ENCODE measurements around the gene MED28. TPM values are rescaled to one million over a fixed set of nuclear protein-coding genes. Genes with fewer than 3 reads are reported as not detected.
A peak's percentile ranks its signal among the peaks of the same experiment; 100 is the strongest.

The MED28 gene
- total RNA-seq, result 81.5 and 83.8 TPM in 2 replicates
- 47.0 TPM for total RNA-seq (2013)
- 11.5 and 11.8 TPM in 2 replicates for polyA plus RNA-seq
- 17.8 and 20.5 TPM in 2 replicates for polyA minus RNA-seq

DNA sequence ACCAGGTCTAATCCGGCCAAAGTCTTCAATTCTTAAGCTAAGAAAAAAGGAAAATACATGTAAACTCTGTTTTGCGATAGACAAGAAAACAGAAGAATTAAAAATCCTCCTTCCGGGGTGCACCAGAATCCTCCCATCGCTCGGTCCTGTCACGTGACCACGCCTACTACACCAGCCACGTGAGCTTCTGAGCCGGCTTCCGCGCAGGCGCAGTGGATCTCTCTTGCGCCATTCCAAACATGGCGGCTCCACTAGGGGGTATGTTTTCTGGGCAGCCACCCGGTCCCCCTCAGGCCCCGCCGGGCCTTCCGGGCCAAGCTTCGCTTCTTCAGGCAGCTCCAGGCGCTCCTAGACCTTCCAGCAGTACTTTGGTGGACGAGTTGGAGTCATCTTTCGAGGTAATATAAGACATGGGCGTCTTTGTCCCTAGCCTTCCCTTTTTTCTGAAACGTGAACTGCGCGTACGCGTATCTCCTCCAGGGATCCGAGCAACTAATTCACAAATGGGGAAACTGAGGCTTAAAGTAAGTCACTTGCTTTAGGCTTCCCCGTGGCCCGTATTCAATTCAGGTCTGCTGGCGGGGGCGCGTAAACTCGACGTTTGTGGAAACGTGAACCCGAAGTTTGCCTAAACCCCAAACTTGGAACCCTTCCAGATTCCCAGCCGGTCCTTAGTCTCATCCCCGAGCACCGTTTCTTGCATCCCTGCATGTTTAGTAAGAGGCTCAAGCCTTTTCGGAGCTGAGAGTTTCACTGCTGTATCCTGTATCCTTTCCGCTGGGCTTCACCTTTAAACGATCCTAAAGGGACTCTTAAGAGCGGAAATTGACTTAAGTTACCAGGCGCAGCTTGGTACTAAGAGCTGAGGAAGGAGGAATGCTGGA lies at the start of gene MED28:
TSS of gene MED28 (plus strand) at position 226 of the 884 bp plus-strand sequence. CDS start at position 240, 14 bp downstream.
- WGBS (ENCODE audit: insufficient coverage), result under 1% methylated on average over 45 of the region's 46 CpGs
- Histone ChIP-seq H3K4me1 (ENCODE audit: control insufficient read depth in 2 of 2, insufficient read depth in 2 of 2, low read length in 2 of 2) (peaks cover 16 to 35% of the 10 kb centered on the region in 2 donors), H4K20me1 (ENCODE audit: control insufficient read depth, insufficient read depth, low read length, poor library complexity, severe bottlenecking) (peaks cover 40% of the 10 kb centered on the region), H3K27ac (ENCODE audit: low read length in 2 of 2) (peak within 1 kb of the TSS; percentile 79 to 94), H2AFZ (ENCODE audit: insufficient read depth, low read depth, low read length, poor library complexity, severe bottlenecking) (peak within 1 kb of the TSS; percentile 75), H3K36me3 (replicated peaks in 1 of 2; ENCODE audit: control extremely low read depth in 1 of 2, control insufficient read depth in 1 of 2, extremely low read depth in 1 of 2, insufficient read depth in 2 of 2, low read length in 1 of 2) (peaks cover 0 to 22% of the 10 kb centered on the region in 2 experiments), H3K27me3 (replicated peaks in 1 of 4; ENCODE audit: control extremely low read depth in 1 of 4, control insufficient read depth in 3 of 4, insufficient read depth in 4 of 4, low read length in 3 of 4) (no peaks in the 10 kb centered on the region), H3K4me3 (ENCODE audit: control extremely low read depth in 1 of 5, extremely low read depth in 1 of 5, insufficient read depth in 1 of 5, low read depth in 2 of 5, low read length in 4 of 5) (peak within 1 kb of the TSS; percentile 73 to 100 (median 97)), H3K9ac (ENCODE audit: low read length) (peak within 1 kb of the TSS; percentile 100), H3K4me2 (replicated peaks; ENCODE audit: low read depth, low read length, poor library complexity, severe bottlenecking) (peak within 1 kb of the TSS; percentile 85), H3K79me2 (ENCODE audit: control insufficient read depth, insufficient read depth, low read length) (peaks cover 61% of the 10 kb centered on the region), H3K9me3 (ENCODE audit: control extremely low read depth in 1 of 3, control insufficient read depth in 2 of 3, insufficient read depth in 1 of 3, low read length in 2 of 3) (no peaks in the 10 kb centered on the region)
- Mint-ChIP-seq H3K9me3 (ENCODE audit: insufficient read depth) (no peaks in the 10 kb centered on the region), H3K27me3 (no peaks in the 10 kb centered on the region), H3K4me3 (peak within 1 kb of the TSS; percentile 100), H3K27ac (peak within 1 kb of the TSS; percentile 91), H3K4me1 (peaks cover 44% of the 10 kb centered on the region)
- intact Hi-C loops (cut with micrococcal nuclease), result loop anchor here (1.0 kb wide), 5 partner anchors 19 to 196 kb away; partner anchors contain the start of genes DCAF16, LAP3 and NCAPG
- ATAC-seq (ENCODE audit: low read depth) (peak; percentile 91), DNase-seq (peak; percentile 96)
- no peak for TF ChIP-seq EZH2 (IDR thresholded peaks at IDR 0.05; ENCODE audit: borderline replicate concordance, insufficient read depth, low read depth, low read length, poor library complexity, severe bottlenecking)
- TF ChIP-seq, protein P1, sequence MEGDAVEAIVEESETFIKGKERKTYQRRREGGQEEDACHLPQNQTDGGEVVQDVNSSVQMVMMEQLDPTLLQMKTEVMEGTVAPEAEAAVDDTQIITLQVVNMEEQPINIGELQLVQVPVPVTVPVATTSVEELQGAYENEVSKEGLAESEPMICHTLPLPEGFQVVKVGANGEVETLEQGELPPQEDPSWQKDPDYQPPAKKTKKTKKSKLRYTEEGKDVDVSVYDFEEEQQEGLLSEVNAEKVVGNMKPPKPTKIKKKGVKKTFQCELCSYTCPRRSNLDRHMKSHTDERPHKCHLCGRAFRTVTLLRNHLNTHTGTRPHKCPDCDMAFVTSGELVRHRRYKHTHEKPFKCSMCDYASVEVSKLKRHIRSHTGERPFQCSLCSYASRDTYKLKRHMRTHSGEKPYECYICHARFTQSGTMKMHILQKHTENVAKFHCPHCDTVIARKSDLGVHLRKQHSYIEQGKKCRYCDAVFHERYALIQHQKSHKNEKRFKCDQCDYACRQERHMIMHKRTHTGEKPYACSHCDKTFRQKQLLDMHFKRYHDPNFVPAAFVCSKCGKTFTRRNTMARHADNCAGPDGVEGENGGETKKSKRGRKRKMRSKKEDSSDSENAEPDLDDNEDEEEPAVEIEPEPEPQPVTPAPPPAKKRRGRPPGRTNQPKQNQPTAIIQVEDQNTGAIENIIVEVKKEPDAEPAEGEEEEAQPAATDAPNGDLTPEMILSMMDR (IDR thresholded peaks at IDR 0.05), result no peak
- ChIA-PET CTCF (interaction anchor here (0.6 to 2.8 kb wide), 9 partner anchors 9 to 196 kb away, joined by 3 to 19 read pairs (median 4); partner anchors contain the start of genes DCAF16, LAP3 and NCAPG), POLR2A (interaction anchor here (1.0 to 2.6 kb wide), 5 partner anchors 20 to 408 kb away, joined by 3 to 14 read pairs (median 10); partner anchors contain the start of genes DCAF16 and LAP3)

Data from B cell (primary cell).